Activated CD4-positive, alpha-beta T cell treated with anti-CD3 and anti-CD28 coated beads for 4 hours (primary cell): ENCODE data around the gene TXNDC5.
"Not testable (repeated sequence)": the region's sequence is repeated elsewhere in the genome, so short reads cannot be mapped to it uniquely, and the experiment has no call there.

Experiments used
- DNase-seq, 2 donors: peaks; one replicate each; pipeline ENCODE4 v3.0.0-alpha.2; 2020

Gene TXNDC5

DNA sequence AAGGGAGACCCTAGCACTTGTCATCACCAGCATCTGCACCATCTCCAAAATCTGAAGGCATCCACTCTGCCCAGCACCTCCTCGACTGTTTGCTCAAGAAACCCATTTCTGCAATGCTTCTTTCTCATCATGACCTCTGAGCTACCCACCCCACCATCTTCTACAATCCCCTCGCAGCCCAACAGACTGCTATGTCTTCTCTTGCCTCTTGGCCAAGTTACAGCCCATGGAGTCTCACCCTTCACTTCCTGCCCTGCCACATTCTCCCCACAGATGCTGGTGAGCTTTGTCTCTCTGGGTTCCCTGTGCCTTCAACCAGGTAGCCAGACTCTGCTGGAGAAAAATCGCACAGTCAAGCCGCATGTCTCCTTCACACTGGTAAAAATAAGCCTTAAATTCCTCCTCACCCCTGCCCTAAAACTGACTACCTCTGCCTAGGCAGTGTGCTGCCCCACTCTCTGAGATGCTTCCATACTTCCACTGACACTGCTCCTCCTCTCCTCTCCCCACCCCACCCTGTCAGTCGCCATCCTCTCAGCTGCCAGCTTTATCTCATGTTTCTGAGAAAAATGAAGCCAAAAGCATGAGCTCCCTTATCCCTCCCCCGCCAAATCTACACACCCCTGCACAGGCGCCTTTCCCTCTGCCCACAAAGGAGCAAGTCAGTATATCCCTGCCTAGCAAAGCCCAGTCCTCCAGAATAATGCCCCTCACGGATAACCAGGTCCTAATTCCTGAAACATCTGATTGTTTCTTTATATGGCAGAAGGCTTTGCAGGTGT is 2.3 kb upstream of the TXNDC5 start:
- no peak for DNase-seq

DNA sequence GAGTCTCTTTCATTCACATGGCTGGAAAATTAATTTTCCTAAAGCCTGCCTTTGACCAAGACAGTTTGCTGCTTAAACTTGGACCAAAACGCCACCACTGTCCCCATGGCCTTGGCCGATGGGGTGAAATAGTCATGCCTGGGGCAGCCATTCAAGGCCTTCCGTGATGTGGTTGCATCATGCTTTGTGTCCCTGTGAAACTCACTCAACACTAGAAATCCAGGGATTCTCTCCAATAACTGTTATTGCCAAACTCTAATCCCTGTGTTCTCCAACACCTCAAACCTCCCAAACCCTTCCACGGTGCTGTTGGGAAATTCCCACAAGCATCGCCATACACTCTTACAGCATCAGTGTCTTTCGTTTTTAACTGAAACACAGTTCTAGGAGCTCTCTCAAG is 1.4 kb upstream of the TXNDC5 start:
- no peak for DNase-seq

DNA sequence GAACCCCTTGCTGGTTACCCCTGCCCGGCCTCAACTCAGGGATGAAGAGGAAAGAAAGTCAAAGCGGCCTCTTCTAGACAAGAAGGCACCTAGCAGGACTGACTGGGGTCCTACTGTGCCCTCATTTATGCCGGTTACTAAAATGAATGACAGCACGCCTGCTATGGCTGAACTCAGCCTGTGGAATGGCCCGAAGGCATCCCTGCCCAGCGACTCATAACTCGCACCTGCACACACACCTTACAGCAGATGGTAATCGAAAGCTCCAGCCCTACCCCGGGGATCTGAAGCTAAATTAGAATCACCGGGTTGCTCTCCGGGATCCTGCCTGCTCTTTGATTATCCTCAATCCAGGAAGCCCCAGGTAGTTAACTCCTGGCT is 747 bp upstream of the TXNDC5 start:
- DNase-seq, result no peak

DNA sequence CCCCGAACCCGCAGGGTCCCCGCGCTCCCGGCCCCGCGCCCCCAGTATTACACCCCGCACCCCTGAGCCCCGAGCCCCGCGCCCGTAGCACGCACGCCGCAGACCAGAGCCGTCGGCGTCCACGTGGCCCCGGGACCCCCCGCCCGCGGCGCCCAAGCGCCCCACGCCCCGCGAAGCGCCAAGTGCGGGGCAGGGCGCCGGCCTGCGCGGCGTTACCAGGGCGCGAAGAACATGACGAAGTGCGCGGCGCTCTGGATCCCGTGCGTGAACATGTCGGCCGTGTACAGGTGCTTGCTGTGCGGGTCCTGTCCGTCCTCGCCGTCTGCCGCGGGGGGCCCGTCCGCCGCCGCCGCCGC is 312 bp downstream of the TXNDC5 start:
- DNase-seq, result no peak

DNA sequence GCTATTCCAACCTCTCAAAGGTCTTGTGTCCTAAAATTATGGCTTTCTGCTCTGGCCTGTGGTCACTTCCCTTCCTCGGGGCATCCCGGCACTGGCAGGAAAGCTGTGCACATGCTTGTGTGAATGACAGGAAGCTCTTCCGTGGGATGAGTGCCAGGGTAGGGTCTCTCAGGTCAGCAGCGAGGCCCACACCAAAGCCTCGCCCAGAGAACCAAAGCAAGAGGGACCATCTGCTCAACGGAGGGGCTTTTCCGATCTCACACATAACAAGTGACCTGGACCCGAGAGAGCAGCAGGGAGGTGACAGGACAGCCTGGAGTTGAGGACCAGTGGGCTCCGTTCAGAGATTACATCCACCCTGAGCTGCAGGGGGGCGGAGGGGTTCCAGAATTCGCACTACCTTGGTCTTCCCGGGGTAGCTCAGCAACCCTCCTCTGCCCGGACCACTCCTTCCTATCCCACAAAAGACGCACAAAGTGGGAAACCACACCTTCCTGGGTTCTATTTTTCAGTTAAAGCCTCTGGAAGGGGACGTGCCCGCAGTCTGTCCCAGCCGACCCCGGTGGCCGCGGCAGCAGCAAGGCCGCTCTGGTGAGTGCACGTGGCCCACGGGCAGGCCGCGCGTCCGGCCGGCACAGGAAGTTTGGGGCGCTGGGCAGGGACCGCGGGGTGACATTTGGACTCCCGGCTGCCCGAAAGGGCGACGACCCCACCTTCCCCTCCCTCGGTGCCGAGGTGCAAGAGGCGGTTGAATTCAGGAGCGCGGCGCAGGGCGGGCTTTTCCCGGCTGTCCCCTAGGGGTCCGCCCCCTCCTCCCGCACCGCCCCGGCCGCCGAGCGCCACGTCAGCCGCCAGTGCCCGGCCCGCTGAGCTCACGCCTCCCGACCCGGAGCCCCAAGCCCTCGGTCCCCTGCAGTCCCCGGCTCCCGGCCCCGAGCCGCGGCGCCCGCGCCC is 988 bp downstream of the TXNDC5 start:
- DNase-seq, result peak; percentile 37 to 44

DNA sequence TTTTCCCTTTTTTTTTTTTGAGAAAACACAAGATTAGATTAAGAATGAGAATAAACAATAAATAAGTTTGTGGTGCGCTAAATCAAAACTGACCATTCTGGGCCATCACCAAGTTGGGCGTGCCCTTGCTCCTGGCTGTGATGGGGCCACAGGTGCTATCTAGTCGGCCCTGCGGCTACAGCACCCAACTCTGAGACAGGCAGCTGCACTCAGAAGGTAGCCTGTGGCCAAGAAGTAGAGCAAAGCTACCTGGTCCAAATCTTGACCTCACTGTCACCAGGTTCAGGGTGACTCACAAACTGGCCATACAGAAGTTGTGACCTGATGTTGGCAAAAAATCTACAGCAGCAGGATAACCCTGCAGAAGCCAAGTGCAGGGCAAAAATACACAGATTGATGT is 3.4 kb downstream of the TXNDC5 start:
- no peak for DNase-seq

DNA sequence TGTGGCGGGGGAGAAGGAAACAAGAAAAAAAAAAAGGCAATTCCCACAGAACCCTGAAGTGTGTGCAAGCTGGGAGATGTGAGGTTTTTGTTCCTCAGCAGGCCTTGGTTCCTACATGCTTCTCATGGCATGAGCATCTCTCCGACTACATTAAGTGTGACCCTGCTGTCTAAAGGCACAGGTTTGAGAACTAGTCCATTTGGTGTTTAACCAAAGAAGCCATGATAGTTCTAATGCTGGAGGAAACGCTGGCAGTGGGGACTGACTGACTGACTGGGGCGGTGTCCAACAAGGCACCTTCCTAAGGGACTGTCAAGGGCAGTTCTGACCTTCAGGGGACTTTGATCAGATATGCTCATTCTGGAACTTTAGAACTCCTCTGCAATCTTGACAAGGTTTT is 3.8 kb downstream of the TXNDC5 start:
- DNase-seq, result no peak

DNA sequence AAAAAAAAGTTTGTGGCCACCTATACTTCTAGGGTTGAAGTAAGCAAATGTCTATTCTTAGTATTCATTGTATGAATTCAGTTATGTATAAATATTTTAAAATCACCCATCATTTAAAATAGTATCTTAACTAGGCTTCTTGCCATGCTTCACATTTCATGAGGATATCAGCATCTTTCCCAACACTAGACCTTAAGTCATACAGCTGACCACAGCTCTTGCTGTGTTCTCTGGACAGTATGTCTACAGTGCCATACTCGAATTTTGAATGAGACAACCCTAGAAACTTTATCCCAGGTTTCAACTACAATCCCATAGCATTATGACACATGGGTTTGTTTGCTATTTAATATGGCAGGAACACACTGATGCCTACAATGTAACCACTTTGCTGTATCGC is 5.2 kb downstream of the TXNDC5 start:
- no peak for DNase-seq

DNA sequence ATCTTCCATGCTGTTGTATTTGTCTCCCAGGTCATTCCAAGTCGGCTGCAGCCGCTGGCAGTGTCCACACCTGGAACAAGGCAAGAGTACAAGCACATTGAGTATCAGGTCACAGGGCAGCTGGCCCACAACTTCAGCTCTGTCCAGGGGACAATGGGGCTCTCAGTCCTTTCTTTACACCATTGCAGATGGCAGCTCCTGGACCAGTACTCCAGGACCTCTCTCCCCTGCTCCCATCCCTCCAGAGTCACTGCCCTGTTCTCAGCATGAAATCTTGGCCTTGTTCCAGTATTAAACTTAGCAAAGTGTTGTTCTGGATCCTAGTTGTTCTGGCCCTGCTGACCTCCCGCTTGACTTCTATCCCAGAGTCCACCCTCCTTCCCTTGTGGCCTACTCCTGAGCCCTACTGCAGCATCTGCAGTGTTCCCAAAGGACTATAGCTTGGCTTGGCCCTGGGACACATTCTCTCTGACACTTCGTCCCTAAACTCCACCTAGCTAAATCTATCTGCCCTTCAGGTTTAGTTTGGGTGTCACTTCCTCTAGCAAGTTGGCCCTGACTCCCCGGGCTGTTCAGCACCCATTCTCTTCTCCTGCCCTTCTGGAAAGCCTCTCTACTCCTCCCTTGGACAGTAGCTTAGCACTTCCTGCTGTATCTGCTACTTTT is 5.8 kb downstream of the TXNDC5 start:
- no peak for DNase-seq

DNA sequence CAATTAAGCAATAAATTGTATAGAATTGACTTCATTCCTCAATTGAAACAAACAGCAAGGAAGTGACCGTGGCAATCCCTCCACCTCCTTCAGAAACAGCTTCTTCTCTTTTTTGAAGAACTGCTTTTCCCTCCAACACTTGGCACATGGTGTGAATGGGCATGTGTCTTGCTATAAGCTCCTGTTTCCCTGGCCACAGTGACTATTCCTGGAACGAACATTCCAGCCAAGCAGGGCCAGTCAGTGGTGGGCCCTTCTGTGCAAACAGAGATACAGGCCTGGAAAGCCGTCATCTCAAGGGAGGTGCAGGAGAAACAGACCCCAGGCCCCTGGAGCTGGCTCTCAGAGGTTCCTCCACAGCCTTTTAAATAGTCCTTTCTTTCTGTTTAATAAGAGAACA is 6.9 kb downstream of the TXNDC5 start:
- no peak for DNase-seq

DNA sequence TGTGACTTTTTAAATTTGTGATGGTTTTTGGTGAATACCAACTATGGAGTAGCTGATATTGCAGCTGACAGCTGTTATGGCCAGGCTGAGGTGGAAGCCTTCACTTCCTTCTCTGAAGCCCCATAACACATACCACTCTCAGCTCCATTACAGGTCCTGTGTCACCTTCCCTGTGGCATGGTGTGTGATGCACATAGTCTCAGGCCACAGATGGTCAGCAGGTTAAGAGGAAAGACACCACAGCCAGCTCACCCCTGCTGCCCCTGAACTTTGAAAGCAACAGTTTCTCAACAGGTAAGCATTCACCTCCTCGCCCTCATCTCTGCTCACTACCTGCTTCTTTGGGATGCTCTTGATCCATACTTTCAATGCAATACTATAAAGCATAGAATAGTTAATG is 7.7 kb downstream of the TXNDC5 start:
- no peak for DNase-seq

DNA sequence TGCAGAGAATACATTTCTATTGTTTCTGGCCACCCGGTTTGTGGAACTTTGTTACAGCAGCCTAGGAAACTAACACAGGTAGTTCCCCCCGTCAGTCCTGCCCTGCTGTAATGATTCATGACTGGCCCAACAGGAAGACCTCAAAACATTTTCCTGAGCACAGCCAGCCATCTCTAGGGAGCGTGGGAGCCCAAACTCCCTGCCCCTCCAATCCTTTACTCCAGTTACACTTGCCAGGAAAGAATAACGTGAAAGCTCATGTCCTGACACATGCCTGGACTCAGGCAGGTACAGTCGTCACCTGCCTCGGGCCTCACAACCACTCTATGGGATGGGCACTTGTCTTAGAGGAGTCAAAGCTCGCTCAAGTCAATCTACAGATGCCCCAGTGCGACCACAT is 8.4 kb downstream of the TXNDC5 start:
- no peak for DNase-seq

DNA sequence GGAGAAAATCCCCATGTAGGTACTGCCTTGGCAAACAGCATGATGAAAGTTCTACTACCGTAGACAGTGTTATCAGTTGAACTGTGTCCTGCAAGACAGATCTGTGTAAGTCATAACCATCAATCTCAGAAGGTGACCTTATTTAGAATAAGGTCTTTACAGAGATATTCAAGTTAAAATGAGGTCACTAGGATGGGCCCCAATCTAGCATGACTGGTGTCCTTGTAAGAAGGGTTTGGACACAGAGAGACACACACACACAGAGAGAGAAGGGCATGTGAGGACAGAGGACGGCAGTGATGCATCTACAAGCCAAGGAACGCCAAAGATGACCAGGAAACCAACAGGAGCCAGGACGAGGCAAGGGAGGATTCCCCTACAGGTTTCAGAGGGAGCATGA is 8.8 kb downstream of the TXNDC5 start:
- no peak for DNase-seq

DNA sequence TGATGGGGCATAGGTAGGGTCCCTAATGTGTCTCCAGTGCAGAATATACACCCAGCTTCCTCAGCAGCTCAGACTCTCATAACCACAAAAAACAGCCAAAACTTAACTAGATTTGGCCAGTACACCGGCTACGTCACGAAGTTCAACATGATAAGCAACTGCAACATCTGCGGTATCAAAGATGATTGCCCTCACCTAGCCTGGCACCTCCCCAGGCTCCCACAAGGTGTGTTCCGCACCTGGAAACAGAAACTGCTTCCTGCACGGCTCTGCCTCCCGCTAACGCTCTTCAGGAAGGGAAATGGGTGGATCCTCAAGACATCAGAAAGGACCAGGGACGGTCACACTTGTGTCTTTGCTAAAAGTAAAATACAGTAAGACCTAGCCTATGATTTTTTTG is 9.5 kb downstream of the TXNDC5 start:
- DNase-seq, result no peak

DNA sequence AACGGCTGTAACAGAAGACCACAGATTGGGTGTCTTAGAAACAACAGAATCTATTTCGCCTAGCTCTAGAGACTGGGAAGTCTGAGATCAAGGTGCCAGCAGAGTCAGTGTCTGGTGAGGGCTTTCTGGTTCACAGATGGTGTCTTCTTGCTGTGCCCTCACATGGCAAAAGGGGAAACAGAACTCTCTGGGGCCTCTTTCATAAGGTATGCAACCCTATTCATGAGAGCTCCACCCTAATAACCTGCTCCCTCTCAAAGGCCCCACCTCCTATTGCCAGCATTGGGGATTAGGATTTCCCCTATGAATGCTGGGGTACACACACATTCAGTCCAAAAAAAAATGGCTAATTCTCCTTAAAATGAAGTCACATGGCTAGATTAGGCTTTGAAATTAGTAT is 10.0 kb downstream of the TXNDC5 start:
- DNase-seq, result no peak

DNA sequence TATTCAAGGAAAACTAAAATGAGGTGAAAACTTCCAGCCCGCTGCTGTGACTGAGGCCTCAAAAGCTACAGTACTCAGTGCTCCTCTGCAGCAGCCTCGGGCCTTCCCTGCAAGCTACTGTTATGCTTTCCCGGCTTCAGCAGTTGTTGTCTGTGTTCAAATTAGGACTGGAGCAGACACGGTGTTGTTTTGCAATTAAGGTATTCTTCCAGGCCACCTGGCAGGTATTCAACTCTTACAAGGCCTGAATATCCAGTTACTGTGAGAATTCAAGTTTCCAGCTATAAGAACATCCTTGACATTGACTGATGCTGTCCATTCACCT is 10.7 kb downstream of the TXNDC5 start:
- DNase-seq, result no peak

DNA sequence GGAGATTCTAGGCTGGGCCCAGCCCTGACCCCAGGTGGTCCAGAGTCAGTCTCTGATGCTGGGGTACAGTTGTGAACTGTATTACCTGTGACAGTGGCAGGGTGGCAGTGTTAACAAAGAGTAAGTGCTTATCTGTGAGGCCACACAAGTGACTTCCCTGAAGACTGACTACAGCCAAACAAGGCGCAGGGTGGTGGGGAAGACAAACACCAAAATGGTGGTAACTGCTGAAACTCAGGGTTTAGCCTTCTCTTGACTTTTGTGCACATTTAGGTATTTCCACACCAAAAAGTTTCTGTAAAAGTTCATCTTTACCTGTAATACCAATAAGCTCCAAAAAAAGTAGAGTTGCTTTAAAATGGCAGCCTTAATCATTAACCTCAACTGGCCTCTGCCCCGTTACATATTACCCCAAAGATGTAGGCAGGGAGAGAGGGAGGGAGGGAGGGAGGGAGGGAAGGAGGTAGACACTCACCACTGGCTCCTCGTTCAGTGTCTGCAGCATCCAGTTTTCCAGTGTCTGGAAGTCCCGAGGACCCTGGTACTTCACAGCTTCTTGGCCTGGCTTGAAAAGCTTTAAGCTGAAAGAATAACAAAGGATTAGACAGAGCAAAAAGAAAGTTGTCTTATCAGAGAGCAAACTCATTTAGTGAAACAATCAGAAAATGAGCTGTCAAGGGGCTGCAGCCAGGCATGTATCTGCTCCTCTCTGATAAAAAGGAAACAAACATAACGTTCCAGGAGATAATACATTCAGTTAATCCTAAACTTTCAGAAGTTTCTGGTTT is 11.3 kb downstream of the TXNDC5 start:
- no peak for DNase-seq

DNA sequence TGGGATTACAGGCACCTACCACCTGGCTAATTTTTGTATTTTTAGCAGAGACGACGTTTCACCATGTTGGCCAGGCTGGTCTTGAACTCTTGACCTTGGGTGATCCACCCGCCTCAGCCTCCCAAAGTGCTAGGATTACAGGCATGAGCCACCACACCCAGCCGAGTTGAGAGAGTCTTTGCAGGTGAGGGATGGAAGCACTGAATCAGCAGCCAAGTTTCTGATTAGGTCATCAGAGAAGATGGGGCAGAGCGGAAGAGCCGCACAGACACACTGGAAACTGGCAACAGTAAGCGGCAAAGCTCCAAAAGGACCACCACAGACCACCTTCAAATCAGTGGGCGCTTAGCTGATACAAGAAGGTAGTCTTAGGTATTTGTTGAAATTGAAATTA is 12.4 kb downstream of the TXNDC5 start:
- not testable (repeated sequence) for DNase-seq

DNA sequence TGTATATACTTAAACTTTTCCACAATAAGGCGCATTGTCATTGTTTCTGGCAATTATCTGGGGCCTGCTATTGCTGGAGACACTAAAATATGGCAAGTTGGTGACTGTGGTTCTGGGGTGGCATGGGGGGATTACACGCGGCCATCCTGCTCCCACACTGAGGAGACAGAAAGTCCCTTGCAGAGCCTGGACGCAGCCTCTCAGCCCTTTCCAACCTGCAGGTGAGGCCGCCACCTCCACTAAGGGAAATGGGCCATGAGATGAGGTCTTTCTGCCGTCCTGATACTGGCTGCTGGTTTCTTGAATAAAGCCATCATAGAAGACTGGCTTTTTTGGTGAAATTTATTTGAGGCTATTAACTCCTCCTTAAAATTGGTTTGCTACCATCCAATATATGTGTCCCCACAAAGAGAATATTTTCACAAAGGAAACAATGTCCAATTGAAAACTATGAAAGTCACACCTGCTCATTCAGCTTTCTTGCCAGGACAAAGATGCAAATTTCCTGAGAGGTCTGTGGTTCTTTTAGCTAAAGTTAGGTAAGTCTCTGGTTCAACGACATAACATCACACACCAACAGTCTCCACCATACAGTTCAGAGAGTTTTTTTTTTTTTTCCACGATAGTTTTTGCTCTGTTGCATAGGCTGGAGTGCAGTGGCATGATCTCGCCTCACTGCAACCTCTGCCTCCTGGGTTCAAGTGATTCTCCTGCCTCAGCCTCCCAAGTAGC is 13.0 kb downstream of the TXNDC5 start:
- DNase-seq, result no peak

DNA sequence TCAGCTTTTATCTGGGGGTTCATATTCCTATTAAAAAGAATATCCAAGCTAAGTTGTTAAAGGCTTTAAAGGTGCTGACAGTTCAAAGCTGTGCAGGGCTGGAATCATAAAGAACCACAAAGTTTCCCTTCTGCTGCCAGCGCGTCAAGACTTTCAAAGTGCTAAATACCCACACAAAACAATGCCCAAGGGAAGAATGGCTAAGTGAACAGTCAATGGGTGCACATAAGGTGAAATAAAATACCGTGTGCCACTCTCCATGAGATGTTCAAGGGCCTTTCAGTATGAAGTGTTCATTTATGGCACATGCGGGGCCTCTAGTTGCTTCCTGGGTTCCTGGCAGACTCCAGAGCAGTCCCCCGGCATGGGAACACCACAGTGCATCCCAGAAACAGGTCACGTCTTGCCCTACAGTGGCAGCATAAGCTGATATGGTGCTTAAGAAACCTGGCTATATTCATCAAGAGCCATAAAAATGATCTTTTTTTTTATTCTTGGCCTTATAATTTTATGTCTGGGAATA is 14.1 kb downstream of the TXNDC5 start:
- DNase-seq, result no peak

DNA sequence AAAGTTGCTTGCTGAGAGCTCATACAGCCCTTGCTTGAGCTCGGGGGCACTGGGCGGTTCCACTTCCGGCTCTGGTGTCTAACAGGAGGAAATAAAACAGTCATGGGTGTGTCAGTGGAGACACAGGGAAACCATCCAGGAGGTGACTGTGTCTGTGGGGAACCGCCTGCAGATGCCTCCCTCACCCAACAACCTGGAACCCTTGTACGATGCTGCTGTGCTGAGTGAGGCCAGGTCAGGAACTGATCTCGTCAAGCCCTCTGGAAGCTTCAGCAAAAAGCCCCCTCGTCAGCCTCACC is 15.5 kb downstream of the TXNDC5 start:
- no peak for DNase-seq
